T-helper 9 cell (primary cell): Measurements from ENCODE around the gene NR2C1.
"Not testable (repeated sequence)": the region's sequence is repeated elsewhere in the genome, so short reads cannot be mapped to it uniquely, and the experiment has no call there.

ENCODE experiments used
- DNase-seq: peaks from one replicate; pipeline ENCODE4 v3.0.0-alpha.2; 2020

Gene NR2C1

DNA sequence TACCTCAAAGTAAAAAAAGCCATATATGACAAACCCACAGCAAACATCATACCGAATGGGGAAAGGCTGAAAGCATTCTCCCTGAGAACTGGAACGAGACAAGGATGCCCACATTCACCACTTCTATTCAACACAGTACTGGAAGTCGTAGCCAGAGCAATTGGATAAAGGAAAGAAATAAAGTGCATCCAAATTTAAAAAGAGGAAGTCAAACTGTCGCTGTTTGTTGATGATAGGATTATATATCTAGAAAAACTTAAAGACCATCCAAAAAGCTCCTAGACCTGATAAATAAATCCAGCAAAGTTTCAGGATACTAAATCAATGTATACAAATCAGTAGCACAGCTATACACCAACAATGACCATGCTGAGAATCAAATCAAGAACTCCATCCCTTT is 75.1 kb downstream of the NR2C1 start:
- no peak for DNase-seq

DNA sequence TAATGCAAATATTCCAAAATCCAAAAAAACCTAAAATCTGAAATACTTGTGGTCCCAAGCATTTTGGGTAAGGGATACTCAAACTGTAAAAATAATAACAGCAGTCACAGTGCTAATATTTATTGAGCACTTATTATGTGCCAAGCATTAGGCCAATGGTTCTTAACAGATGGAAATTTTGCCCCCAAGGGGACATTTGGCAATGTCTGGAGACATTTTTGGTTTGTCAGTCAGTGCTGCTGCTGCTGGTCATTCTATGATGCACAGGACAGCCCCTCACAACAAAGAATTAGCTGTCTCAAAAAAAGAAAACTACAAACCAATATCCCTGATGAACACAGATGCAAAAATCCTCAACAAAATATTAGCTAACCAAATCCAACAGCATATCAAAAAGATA is 75.7 kb downstream of the NR2C1 start:
- DNase-seq, result no peak

DNA sequence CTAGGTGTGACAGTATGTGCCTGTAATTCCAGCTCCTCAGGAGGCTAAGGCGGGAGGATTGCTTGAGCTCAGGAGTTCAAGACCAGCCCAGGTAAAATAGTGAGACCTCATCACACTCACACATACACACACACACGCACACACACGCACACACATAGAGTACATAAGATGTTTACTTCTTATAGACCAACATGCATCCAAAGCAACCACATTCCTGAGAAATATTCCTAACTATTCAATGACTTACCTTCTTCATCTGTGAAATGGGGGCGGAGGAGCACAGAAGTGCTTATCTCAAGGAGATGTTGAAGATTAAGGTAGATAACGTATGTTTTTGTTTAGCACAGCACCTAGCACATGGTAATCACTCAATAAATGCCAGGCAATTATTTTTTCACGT is 76.4 kb downstream of the NR2C1 start:
- DNase-seq, result no peak

DNA sequence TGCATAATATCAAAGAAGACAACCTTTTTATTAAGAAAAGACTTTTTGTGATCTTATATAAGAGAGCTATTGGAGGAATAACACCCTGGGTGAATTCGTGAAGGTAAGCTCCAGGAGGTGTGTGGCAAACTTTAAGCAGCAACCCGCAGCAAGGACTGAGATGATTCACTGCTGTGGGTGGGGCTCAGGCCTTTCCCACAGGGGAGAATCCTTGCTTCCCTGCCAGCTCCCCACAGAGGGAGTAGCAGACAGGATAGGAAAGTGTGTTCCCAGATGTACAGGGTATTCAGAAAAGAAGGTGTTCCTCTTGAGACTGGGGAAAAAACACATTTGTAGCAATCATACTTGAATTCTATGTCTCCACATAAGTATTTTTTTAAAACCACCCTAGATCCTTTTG is 79.1 kb downstream of the NR2C1 start:
- no peak for DNase-seq

DNA sequence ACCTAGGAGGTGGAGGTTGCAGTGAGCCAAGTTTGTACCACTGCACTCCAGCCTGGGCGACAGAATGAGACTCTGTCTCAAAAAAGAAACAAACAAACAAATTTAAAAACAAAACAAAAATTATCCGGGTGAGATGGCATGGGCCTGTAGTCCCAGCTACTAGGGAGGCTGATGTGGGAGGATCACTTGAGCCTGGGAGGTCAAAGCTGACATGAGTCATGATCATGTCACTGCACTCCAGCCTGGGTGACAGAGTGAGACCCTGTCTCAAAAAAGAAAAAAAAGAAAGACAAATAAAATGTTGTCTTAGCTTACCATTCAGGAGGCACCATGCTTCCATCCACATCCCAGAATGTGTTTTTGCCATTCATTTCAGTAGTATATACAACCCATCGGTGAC is 79.6 kb downstream of the NR2C1 start:
- not testable (repeated sequence) for DNase-seq

DNA sequence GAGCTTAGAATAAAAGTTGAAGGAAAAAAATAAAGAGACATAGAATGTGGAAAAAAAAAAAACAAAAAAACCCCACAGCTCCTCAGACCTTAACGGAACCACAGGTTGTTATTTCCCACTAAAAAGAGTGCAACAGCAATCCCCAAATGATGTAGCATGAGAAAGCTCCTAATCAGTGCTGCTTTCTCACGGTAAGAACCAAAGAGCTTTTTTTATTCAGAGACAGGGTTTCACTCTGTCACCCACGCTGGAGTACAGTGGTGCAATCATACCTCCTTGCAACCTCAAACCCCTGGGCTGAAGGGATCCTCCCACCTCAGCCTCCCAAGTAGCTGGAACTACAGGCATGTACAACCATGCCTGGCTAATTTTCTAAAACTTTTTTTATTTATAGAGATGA is 83.2 kb downstream of the NR2C1 start:
- DNase-seq, result no peak

DNA sequence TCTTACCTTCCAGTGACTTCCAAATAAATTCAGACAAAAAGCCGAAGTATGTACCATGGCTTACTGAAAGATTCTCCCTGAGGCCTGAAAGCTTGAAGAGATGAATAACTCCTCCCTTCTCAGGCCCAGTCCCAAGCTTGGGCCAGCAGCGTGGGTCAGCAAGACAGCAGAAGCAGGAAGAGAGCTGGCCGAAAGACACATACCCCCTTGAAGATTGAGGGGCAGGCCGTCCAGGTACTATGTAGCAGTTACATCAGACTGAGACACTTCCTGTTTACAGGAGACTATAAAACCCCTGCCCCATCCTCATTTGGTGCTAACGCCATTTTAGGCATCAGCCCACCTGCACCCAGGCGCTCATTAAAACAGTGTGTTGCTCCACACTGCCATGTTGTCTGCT is 84.9 kb downstream of the NR2C1 start:
- DNase-seq, result no peak

DNA sequence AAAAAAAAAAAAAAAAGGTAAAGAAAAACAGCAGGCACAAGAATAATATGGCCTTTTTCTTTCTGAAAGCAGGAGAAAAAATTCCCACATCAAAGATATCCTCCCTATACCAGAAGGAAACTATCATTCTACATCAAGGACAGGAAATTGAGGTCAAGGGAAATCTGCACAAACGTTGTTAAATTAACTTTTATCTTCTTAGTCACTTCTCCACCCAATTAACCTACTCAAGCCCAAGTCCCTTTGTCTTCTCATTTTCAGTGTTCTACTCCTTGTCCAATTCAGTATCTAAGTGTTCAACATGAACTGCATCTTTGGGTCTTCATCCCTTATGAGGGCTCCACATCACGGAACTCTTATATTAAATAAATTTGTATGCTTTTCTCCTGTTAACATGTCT is 85.6 kb downstream of the NR2C1 start:
- no peak for DNase-seq

DNA sequence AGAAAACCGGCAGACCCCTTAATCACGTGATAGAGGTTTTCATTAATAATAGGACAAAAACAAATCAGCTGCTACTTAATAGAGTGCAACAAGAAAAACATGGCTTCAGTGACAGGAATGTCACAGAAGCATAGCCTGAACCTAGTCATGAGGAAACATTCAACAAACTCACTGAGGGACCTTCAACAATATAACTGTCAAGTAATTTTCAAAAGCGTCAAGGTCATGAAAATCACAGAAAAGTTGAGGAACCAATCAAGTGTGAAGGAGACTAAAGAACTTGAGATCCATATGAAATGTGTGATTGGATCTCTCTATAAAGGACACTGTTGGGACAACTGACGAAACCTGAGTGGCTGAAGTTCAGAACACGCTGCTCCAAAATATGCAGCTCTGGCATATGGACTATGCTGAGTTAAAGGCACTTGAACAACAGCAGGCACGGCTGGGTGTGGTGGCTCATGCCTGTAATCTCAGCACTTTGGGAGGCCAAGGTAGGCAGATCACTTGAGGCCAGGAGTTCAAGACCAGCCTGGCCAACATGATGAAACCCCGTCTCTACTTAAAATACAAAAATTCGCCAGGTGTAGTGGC is 86.2 kb downstream of the NR2C1 start:
- DNase-seq, result no peak

DNA sequence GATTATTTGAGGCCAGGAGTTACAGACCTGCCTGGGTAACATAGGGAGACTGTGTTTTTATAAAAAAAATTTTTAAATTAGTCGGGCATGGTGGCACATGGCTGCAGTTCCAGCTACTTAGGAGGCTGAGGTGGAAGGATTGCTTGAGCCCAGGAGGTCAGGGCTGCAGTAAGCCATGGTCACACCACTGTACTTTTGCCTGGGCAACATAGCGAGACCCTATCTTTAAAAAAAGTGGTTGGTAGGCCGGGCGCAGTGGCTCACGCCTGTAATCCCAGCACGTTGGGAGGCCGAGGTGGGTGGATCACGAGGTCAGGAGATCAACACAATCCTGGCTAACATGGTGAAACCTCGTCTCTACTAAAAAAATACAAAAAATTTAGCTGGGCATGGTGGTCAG is 88.3 kb downstream of the NR2C1 start:
- not testable (repeated sequence) for DNase-seq

DNA sequence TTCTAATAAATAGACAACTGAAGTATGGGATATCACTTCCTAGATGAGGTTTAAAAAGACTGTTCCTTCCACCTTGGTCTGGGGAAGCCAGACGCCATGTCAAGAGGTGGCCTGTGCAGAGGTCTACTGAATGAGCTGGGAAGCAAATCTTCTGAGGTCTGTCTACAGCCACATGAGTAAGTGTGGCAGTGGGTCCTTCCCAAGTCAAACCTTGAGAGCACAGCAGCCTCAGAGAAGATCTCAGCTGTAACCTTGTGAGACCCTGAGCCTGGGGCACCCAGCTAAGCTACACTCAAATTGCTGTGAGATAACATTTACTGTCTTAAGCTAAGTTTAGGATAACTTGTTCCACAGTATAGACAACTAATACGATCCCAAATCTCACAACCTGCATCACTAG is 90.1 kb downstream of the NR2C1 start:
- DNase-seq, result no peak

DNA sequence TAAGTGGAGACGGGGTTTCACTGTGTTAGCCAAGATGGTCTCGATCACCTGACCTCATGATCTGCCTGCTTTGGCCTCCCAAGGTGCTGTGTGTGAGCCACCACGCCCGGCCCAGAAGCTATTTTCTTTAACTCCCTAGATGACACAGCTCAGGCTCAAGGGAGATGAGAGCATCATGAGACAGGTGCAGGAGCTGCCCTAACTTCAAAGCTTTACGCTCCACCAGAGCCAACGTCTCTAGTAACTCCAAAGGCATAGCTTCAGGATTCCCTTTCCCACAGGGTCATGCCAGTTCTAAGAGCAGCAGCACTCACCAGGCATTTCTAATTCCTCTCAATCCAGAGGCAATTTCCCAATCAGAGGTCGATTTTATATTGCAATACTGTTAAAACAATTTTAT is 91.0 kb downstream of the NR2C1 start:
- no peak for DNase-seq

DNA sequence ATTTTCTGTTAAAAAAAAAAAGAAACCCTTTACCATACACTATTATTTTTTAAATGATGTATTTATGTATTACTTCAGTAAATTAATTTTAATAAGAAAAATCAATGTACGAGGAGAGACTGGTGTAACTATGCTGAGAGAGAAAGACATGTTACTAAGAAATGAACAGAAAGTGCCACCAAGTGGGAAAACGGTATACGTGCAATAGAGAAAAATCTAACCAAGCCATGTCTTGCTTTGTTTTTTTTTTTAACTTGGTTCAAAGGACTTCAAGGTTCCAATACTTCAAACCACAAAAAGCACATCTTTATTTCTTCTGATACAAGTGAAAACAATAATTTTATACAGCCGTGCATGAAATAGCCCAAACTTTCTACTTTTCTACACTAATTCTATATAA is 92.8 kb downstream of the NR2C1 start:
- no peak for DNase-seq

DNA sequence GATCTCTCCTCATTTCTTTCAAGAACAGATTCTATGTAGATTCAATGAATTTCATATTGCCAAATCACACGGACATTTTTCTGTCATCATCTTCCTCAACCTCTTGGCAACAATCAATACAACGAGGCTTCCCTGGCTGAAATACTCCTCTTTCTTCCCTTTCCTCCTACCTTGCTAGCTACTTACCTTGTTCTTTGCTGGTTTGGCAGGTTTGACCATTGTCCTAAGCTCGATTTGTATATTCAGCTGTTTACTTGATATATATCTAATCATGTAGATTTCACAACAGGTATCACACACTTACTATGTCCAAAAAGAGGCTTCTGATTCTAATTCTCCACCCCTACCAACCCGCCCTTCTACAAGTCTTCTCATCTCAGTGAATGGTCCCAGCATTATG is 93.5 kb downstream of the NR2C1 start:
- no peak for DNase-seq

DNA sequence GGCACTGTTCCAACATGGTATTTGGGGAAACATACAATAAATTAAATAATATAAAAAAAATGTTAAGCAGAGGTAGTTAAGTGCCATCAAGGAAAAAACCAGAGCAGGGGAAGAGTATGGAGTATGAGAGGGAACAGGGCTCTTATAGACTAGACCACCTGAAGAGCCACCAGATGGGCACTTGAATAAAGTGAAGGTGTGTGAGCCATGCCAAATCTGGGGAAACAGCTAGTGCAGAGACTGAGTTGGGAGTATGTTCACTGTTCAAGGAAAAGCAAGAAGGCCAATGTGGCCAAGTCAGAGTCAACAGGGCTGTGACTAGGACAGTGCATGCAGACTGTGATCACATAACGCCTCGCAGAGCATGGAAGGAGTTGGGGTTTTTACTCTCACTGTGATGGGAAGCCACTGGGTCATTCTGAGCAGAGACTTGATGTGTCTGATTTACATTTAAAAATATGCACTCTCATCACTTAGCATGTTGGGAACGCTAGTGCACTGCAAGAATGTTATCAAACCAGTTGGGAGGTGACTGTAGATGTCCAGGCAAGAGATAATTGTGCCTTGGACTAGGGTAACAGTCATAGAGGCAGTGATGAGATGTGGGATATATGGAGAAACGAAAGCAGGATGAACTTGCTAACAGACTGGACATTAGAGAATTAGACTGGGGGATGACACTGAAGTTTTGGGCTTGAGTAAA is 95.5 kb downstream of the NR2C1 start:
- DNase-seq, result no peak

DNA sequence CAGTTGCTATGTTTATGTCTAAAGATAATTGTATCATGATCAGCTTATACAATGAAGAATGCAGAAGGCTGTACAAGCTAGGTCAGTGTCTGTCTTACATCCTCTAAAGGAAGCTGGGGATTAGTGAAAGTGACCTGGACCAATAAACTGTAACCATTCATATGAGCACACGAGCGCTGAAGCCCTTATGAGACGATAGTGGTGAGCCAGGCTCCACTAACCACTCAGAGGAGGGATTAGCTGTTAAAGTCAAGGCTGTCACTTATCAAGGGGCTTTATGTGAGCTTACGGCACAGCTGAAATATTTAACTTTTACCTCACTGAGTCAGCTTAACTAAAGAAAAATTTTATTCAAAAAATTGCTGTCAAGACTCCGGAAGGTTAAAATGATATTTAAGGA is 100.2 kb downstream of the NR2C1 start:
- no peak for DNase-seq

DNA sequence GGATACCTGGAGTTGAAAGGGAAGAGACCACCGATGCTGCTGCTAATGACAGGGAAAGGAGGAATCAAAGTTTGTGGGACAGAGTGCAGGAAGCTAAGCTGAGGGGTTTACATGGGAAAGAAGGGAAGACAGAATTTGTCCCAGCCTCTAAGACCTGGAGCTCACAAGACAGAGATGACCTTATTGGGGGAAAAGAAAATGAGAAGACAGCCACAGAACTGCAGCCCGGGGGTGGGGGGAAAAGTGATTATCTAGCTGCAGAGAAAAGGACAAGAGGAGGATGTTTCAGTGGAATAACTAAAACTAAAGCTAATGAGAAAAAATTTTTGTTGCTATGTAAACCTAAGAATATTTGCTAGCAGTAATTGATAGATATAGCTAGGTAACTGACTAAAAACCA is 100.6 kb downstream of the NR2C1 start:
- DNase-seq, result no peak

DNA sequence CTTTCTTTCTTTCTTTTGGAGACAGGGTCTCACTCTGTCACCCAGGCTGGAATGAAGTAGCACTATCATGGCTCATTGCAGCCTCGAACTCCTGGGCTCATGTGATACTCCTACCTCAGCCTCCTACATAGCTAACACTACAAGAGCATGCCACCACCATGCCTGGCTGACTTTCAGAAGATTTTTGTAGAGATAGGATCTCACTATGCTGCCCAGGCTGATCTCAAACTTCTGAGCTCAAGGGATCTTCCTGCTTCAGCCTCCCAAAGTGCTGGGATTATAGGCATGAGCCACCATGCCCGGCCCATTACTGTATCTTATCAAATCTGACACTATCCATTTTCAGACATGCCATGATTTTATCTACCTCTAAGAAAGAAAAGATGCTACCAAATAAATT is 101.5 kb downstream of the NR2C1 start:
- no peak for DNase-seq

DNA sequence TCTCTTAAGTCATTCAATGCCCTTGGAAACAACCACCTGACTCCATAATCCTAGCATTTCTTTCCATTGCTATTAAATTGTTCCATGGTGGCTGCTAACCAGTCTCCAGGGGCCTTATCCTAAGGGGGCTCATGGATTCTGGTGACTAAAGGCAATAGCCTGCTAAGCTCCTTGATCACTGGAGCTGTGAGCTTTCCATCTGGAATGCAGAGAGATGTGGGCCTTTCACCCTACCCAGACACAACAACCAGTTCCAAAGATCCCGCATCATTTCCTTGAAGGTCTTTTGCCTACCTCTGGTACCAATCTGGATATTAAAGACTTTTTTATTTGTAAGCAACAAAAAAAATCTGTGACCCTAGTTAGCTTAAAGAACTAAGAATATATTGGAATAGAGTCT is 102.9 kb downstream of the NR2C1 start:
- no peak for DNase-seq
